ENCODE data around the gene CFL1. TPM values are rescaled to one million over a fixed set of nuclear protein-coding genes. Genes with fewer than 3 reads are reported as not detected.
A peak's percentile ranks its signal among the peaks of the same experiment; 100 is the strongest.

CFL1 gene
- total and polyA plus RNA-seq, 2 of the 4 experiments (the other 2 are of a cell fraction): 960 to 2,231 TPM

GRCh38 chr11:65880844-65881421 lies 23.0 kb upstream of the CFL1 start:
- in situ Hi-C loops (cut with MboI; ENCODE audit: low sequenced_read_pairs): loop anchor here (5.0 kb wide), 1 partner anchor 106 kb away; no protein-coding TSS in a partner anchor
- Histone ChIP-seq H3K4ac (ENCODE audit: low read depth, low read length) (0 out of 2 replicates have a peak overlapping the region, but pooled peaks have one; percentile 3), H3K23ac (ENCODE audit: low read depth, low read length) (peak overlapping the region; percentile 59; the same call in 1 of the 2 replicates), H3K14ac (replicated peaks; ENCODE audit: low read depth, low read length) (0 out of 2 replicates have a peak overlapping the region, but pooled peaks have one; percentile 21), H4K20me1 (ENCODE audit: insufficient read depth, low read length) (peaks cover 12% of the 10 kb centered on the region; the same call in 1 of the 2 replicates), H3K27me3 (ENCODE audit: control insufficient read depth, insufficient read depth, low read length) (no peaks in the 10 kb centered on the region), H4K8ac (ENCODE audit: low read depth in 2 of 2, low read length in 2 of 2) (peak overlapping the region in 1 of 2 experiments; percentile 28; a peak in 1 of 4 replicates), H3K79me1 (ENCODE audit: low read depth in 1 of 2, low read length in 2 of 2) (peaks cover 9 to 32% of the 10 kb centered on the region in 2 experiments), H2AFZ (replicated peaks; ENCODE audit: low read length, poor library complexity) (peak overlapping the region; percentile 32), H4K91ac (ENCODE audit: insufficient read depth, low read depth, low read length) (no peak overlapping the region), H4K5ac (ENCODE audit: low read depth, low read length) (no peak overlapping the region), H3K4me2 (ENCODE audit: low read depth, low read length) (no peak overlapping the region), H3K9ac (ENCODE audit: low read depth, low read length) (no peak overlapping the region), H3K36me3 (ENCODE audit: control insufficient read depth, insufficient read depth, low read length) (peaks cover 34% of the 10 kb centered on the region), H3K9me3 (ENCODE audit: control insufficient read depth, insufficient read depth, low read length) (no peaks in the 10 kb centered on the region), H2BK15ac (ENCODE audit: low read depth, low read length) (no peak overlapping the region), H3K18ac (ENCODE audit: low read depth, low read length) (no peak overlapping the region), H2BK120ac (ENCODE audit: low read depth, low read length) (no peak overlapping the region), H3K4me3 (ENCODE audit: insufficient read depth, low read depth, low read length) (no peak overlapping the region), H3K9me1 (ENCODE audit: insufficient read depth, low read length) (peaks cover 8% of the 10 kb centered on the region), H3K4me1 (ENCODE audit: control insufficient read depth, insufficient read depth, low read length) (no peaks in the 10 kb centered on the region; the same call in 1 of the 2 replicates), H3K56ac (ENCODE audit: extremely low read depth, insufficient read depth, low read length) (no peak overlapping the region), H2BK20ac (ENCODE audit: low read depth, low read length) (no peak overlapping the region), H2AK5ac (ENCODE audit: low read depth, low read length) (peak overlapping the region; percentile 67), H2AK9ac (replicated peaks; ENCODE audit: low read depth, low read length, poor library complexity) (no peak overlapping the region), H2BK5ac (ENCODE audit: low read depth, low read length, poor library complexity, severe bottlenecking) (no peak overlapping the region), H3K27ac (ENCODE audit: insufficient read depth, low read length) (no peak overlapping the region)
- dilution Hi-C loops (cut with HindIII; ENCODE audit: low sequenced_read_pairs, unreplicated experiment): no loop called here
- no peak for TF ChIP-seq CTCF (conservative IDR thresholded peaks at IDR 0.05; ENCODE audit: low read depth, low read length)
- TF ChIP-seq FOS (IDR thresholded peaks at IDR 0.05; ENCODE audit: low read depth, low read length): no peak
- TF ChIP-seq MXI1 (IDR thresholded peaks at IDR 0.05; ENCODE audit: borderline replicate concordance, low read depth, low read length): no peak
- TF ChIP-seq POLR2A (IDR thresholded peaks at IDR 0.05; ENCODE audit: low read depth, low read length): no peak
- no peak for TF ChIP-seq CEBPB (IDR thresholded peaks at IDR 0.05; ENCODE audit: low read depth, low read length)
- no peak for TF ChIP-seq SMC3 (IDR thresholded peaks at IDR 0.05; ENCODE audit: low read depth, low read length)
- TF ChIP-seq, protein P1, sequence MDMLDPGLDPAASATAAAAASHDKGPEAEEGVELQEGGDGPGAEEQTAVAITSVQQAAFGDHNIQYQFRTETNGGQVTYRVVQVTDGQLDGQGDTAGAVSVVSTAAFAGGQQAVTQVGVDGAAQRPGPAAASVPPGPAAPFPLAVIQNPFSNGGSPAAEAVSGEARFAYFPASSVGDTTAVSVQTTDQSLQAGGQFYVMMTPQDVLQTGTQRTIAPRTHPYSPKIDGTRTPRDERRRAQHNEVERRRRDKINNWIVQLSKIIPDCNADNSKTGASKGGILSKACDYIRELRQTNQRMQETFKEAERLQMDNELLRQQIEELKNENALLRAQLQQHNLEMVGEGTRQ (IDR thresholded peaks at IDR 0.05; ENCODE audit: low read depth, low read length): no peak
- TF ChIP-seq NFE2L2 (IDR thresholded peaks at IDR 0.05; ENCODE audit: low read depth, low read length): no peak
- no peak for TF ChIP-seq BHLHE40 (IDR thresholded peaks at IDR 0.05; ENCODE audit: low read depth, low read length)
- TF ChIP-seq, protein P2, sequence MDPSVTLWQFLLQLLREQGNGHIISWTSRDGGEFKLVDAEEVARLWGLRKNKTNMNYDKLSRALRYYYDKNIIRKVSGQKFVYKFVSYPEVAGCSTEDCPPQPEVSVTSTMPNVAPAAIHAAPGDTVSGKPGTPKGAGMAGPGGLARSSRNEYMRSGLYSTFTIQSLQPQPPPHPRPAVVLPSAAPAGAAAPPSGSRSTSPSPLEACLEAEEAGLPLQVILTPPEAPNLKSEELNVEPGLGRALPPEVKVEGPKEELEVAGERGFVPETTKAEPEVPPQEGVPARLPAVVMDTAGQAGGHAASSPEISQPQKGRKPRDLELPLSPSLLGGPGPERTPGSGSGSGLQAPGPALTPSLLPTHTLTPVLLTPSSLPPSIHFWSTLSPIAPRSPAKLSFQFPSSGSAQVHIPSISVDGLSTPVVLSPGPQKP (IDR thresholded peaks at IDR 0.05; ENCODE audit: borderline replicate concordance, low read depth, low read length): no peak
- TF ChIP-seq MAZ (IDR thresholded peaks at IDR 0.05; ENCODE audit: borderline replicate concordance, low read depth, low read length): no peak
- TF ChIP-seq RAD21 (IDR thresholded peaks at IDR 0.05; ENCODE audit: low read length): no peak
- TF ChIP-seq RFX5 (IDR thresholded peaks at IDR 0.05; ENCODE audit: low read depth, low read length): no peak
- TF ChIP-seq MAFK (IDR thresholded peaks at IDR 0.05; ENCODE audit: low read depth, low read length): no peak
- TF ChIP-seq RCOR1 (IDR thresholded peaks at IDR 0.05; ENCODE audit: insufficient replicate concordance, low read length): no peak
- no peak for TF ChIP-seq CHD1 (IDR thresholded peaks at IDR 0.05; ENCODE audit: low read depth, low read length)
- intact Hi-C loops (cut with micrococcal nuclease): no loop called here
- ChIA-PET CTCF (no interaction called here), POLR2A (ENCODE audit: unreplicated experiment) (no interaction called here)
- no peak for ATAC-seq (ENCODE audit: low read depth)
- no peak for DNase-seq
- WGBS, 2 experiments (ENCODE audit: extremely low coverage in 2 of 2, insufficient read length in 1 of 2): 100% methylated on average over 1 of the region's 7 CpGs; no CpG with 5 or more reads in 1 of the 2 experiments
- BruUV-seq (replicated peaks): no TSS peak
